Aorta (tissue), 5 donors: ENCODE measurements around the gene PLIN5. TPM values are rescaled to one million over a fixed set of nuclear protein-coding genes. Genes with fewer than 3 reads are reported as not detected.

Experiments used
- ATAC-seq: fragments of 200-7000 bp; cut with Tn5 transposase; one replicate; pipeline ENCODE4 v1.9.1; 2022; ENCODE audit warnings: moderate library complexity; ENCODE audit not compliant: low FRiP score
- DNase-seq, 2 donors: peaks; one replicate each; pipeline ENCODE4 v3.0.0-alpha.2; 2020
- H3K27ac ChIP-seq, 2 donors: one replicate each; pipeline ENCODE4 v1.5.1; 2013; ENCODE audit warnings: low read length in 2 of 2, mild to moderate bottlenecking in 2 of 2, moderate library complexity in 2 of 2, control low read depth in 1 of 2, inconsistent platforms in 1 of 2, low read depth in 1 of 2
- H3K27me3 ChIP-seq, 2 donors: one replicate each; pipeline ENCODE4 v1.6.1; 2013; ENCODE audit warnings: control low read depth in 1 of 2, low read length in 1 of 2, mild to moderate bottlenecking in 1 of 2, moderate library complexity in 1 of 2; ENCODE audit not compliant: insufficient read depth in 2 of 2, control insufficient read depth in 1 of 2
- H3K36me3 ChIP-seq, 2 donors: one replicate each; pipeline ENCODE4 v1.6.1; 2013; ENCODE audit warnings: control low read depth in 1 of 2, low read length in 1 of 2, mild to moderate bottlenecking in 1 of 2; ENCODE audit not compliant: insufficient read depth in 2 of 2, control insufficient read depth in 1 of 2
- H3K4me1 ChIP-seq, 2 donors: one replicate each; pipeline ENCODE4 v1.6.1; 2013; ENCODE audit warnings: low read length in 2 of 2, control low read depth in 1 of 2, mild to moderate bottlenecking in 1 of 2, moderate library complexity in 1 of 2; ENCODE audit not compliant: insufficient read depth in 2 of 2, control insufficient read depth in 1 of 2
- H3K4me3 ChIP-seq, 2 donors: one replicate each; pipeline ENCODE4 v1.5.1; 2013; ENCODE audit warnings: low read length in 2 of 2, control low read depth in 1 of 2, mild to moderate bottlenecking in 1 of 2
- H3K9me3 ChIP-seq: one replicate; pipeline ENCODE4 v1.6.1; 2013; ENCODE audit warnings: mild to moderate bottlenecking, low read length; ENCODE audit not compliant: control insufficient read depth
- WGBS, 2 donors: extraction: QIAGEN DNeasy Blood & Tissue Kit; methylation state at CpG; one replicate each; pipeline ENCODE4 v1.1.7; 2013; 5-methylcytosine and 5-hydroxymethylcytosine counted together
- intact Hi-C, 2 donors: fragments of 100-400 bp; cut with DNase I; formaldehyde crosslinking; loops; one replicate each; pipeline versions ENCODE4 v1.14.2 to v1.15.0; 2022
- long read RNA-seq, 2 donors: library from polyadenylated mRNA; unstranded; transcript quantifications; one replicate each; pipeline ENCODE4 v2.0.0, GENCODE V29; 2020 to 2021
- polyA plus RNA-seq, 2 donors: library from polyadenylated mRNA; stranded (reverse); fragments of 200-250 nt; gene quantifications; one replicate each; pipeline ENCODE4 v1.2.3, GENCODE V29; 2013
- total RNA-seq, 2 donors: library from RNA; stranded (reverse); fragmentation: NEBNext Ultra II Directional; extraction: Animal tissue kit (Norgen Biotek cat#: 25700); gene quantifications; one replicate each; pipeline ENCODE4 v1.2.1, GENCODE V29; 2021
- donor health status: healthy with polysubstance abuse.
- donor health status: Bipolar disorder and iron deficiency.
- donor health status: DM: no; HTN: no; CAD: no.
- donor health status: DM: no; HTN: no; CAD: no.
- donor health status: DM: yes; HTN: yes; CAD: no.

PLIN5 gene
- 1 to 10 TPM; 2.0 to 3.8 TPM for total RNA-seq
- polyA plus RNA-seq, result 1 to 10 TPM in 1 of 2 donors, under 1 TPM in 1; 0.38 to 2.4 TPM
- long read RNA-seq, donor 1, partial matches to known transcripts, result 0 of 10 reads
- long read RNA-seq, donor 1, other reads (novel, unspliced or antisense), result 4 of 10 reads
- long read RNA-seq, donor 2, partial matches to known transcripts, result 0 of 2 reads
- long read RNA-seq, donor 2, other reads (novel, unspliced or antisense), result 1 of 2 reads

- Histone ChIP-seq H3K36me3 (no peaks in the 10 kb centered on the region), H3K4me3 (no peak within 1 kb of the TSS), H3K9me3 (no peaks in the 10 kb centered on the region), H3K27ac (no peak within 1 kb of the TSS), H3K27me3 (no peaks in the 10 kb centered on the region), H3K4me1 (no peaks in the 10 kb centered on the region)
- intact Hi-C loops, result no loop called here
- DNase-seq (peak in 1 of 2 donors; percentile 89), ATAC-seq (peak; percentile 63)
- WGBS, 2 donors, result 9 to 10% methylated on average over 44 to 49 of the region's 49 CpGs
Measured at GRCh38 chr19:4534836-4535658, at the start of gene PLIN5. TSS of gene PLIN5 (minus strand) at chr19:4535224. CDS start at chr19:4534074, 1,150 bp downstream.

- 2 to 3% methylated on average over 46 to 49 of the region's 49 CpGs for WGBS, 2 donors
- no peaks in the 10 kb centered on the region for H3K36me3 ChIP-seq
- DNase-seq (no peak), ATAC-seq (peak; percentile 34)
- intact Hi-C loops, result no loop called here
- H3K9me3 ChIP-seq, result no peaks in the 10 kb centered on the region
- H3K4me1 ChIP-seq, result no peaks in the 10 kb centered on the region
- peaks cover 0 to 2% of the 10 kb centered on the region in 2 donors for H3K27me3 ChIP-seq
- no peak overlapping the region for H3K27ac ChIP-seq
- no peak overlapping the region for H3K4me3 ChIP-seq
Measured at GRCh38 chr19:4583961-4584669, 49.1 kb upstream of the PLIN5 start.

GRCh38 chr19:4582980-4583842 is 48.2 kb upstream of the PLIN5 start:
- intact Hi-C loops, result no loop called here
- no peak for DNase-seq
- peaks cover 0 to 2% of the 10 kb centered on the region in 2 donors for H3K27me3 ChIP-seq

GRCh38 chr19:4581666-4582553 is 46.9 kb upstream of the PLIN5 start:
- no peaks in the 10 kb centered on the region for H3K36me3 ChIP-seq
- H3K27me3 ChIP-seq, result peaks cover 0 to 2% of the 10 kb centered on the region in 2 donors
- DNase-seq (no peak), ATAC-seq (no peak)
- WGBS, 2 donors, result 14 to 18% methylated on average over 41 to 57 of the region's 57 CpGs
- intact Hi-C loops, result no loop called here
- H3K4me1 ChIP-seq, result no peaks in the 10 kb centered on the region
- no peak overlapping the region for H3K27ac ChIP-seq
- H3K4me3 ChIP-seq, result no peak overlapping the region
- H3K9me3 ChIP-seq, result no peaks in the 10 kb centered on the region

More at GRCh38 chr19:4582980-4583842, 48.2 kb upstream of the PLIN5 start:
- H3K9me3 ChIP-seq, result no peaks in the 10 kb centered on the region
- H3K4me3 ChIP-seq, result no peak overlapping the region
- H3K36me3 ChIP-seq, result no peaks in the 10 kb centered on the region
- no peaks in the 10 kb centered on the region for H3K4me1 ChIP-seq
- 62 to 65% methylated on average over 16 of the region's 16 CpGs for WGBS, 2 donors
- no peak overlapping the region for H3K27ac ChIP-seq
- ATAC-seq, result no peak

- H3K4me1 ChIP-seq, result no peaks in the 10 kb centered on the region
- no peak overlapping the region for H3K27ac ChIP-seq
- ATAC-seq, result no peak
- H3K4me3 ChIP-seq, result no peak overlapping the region
- no peak for DNase-seq
- H3K36me3 ChIP-seq, result no peaks in the 10 kb centered on the region
- no peaks in the 10 kb centered on the region for H3K9me3 ChIP-seq
- peaks cover 0 to 2% of the 10 kb centered on the region in 2 donors for H3K27me3 ChIP-seq
- WGBS, 2 donors, result 0 to 1% methylated on average over 21 to 62 of the region's 62 CpGs
- intact Hi-C loops, result no loop called here
Measured at GRCh38 chr19:4580961-4581665, 46.1 kb upstream of the PLIN5 start.

- no peak for DNase-seq
- ATAC-seq, result no peak
- H3K27me3 ChIP-seq, result peaks cover 0 to 2% of the 10 kb centered on the region in 2 donors
- intact Hi-C loops, result no loop called here
- no peak overlapping the region for H3K4me3 ChIP-seq
- H3K27ac ChIP-seq, result no peak overlapping the region
- no peaks in the 10 kb centered on the region for H3K36me3 ChIP-seq
- WGBS, 2 donors, result 3 to 4% methylated on average over 34 to 50 of the region's 50 CpGs
- H3K4me1 ChIP-seq, result no peaks in the 10 kb centered on the region
- H3K9me3 ChIP-seq, result no peaks in the 10 kb centered on the region
Measured at GRCh38 chr19:4580021-4580901, 45.2 kb upstream of the PLIN5 start.

GRCh38 chr19:4579389-4579788 is 44.4 kb upstream of the PLIN5 start:
- intact Hi-C loops, result no loop called here
- no peak overlapping the region for H3K27ac ChIP-seq
- H3K4me3 ChIP-seq, result no peak overlapping the region
- no peaks in the 10 kb centered on the region for H3K36me3 ChIP-seq
- no peaks in the 10 kb centered on the region for H3K9me3 ChIP-seq
- H3K4me1 ChIP-seq, result no peaks in the 10 kb centered on the region
- no peaks in the 10 kb centered on the region for H3K27me3 ChIP-seq
- WGBS, 2 donors, result 72 to 75% methylated on average over 8 of the region's 8 CpGs
- ATAC-seq (no peak), DNase-seq (no peak)
